Suprapubic skin (tissue), 4 donors: Measurements from ENCODE around the gene SETD2.

ENCODE experiments used
- POLR2A ChIP-seq, 2 donors: fragments of 450-650 bp; IDR thresholded peaks; one replicate each; pipeline ENCODE4 v1.6.1; 2017; ENCODE audit warnings: antibody characterized with exemption in 2 of 2, mild to moderate bottlenecking in 2 of 2, moderate library complexity in 2 of 2
- POLR2AphosphoS5 ChIP-seq, 3 donors: sonication (generic); formaldehyde crosslinking; IDR thresholded peaks; one replicate each; pipeline ENCODE4 v1.6.1; 2017; ENCODE audit warnings: antibody characterized with exemption in 3 of 3

DNA sequence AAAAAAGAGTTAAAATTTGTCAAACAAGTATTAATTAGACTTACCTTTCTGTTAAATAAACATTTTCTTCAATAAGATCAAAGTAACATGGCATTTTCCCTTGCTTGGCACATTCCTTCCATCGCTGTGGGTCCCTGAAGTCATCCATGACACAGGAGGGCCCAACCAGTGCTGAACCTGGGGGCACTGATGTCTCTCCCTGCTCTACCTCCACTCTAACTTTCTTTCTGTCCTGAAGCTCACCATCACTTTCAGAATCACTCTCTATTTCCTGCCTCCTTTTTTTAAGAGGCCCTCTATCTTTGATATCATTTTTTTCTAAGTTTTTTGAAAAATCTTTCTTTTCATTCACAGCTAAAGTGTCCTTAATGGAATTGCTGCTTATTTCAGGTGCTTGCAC, 43.8 kb downstream of the SETD2 start:
- TF ChIP-seq POLR2A (IDR thresholded peaks at IDR 0.05): no peak
- no peak for TF ChIP-seq POLR2AphosphoS5 (IDR thresholded peaks at IDR 0.05)
